NCI-H226 (cell line): ENCODE data around the gene RPS13.
A peak's percentile ranks its signal among the peaks of the same experiment; 100 is the strongest.
"Not testable (repeated sequence)": the region's sequence is repeated elsewhere in the genome, so short reads cannot be mapped to it uniquely, and the experiment has no call there.

ENCODE experiments used
- DNase-seq: peaks from one replicate; pipeline ENCODE4 v3.0.0-alpha.2; 2015

The RPS13 gene

GRCh38 chr11:17077520-17078401, at the start of gene RPS13:
TSS of gene RPS13 (minus strand) at chr11:17077667. CDS start at chr11:17077641, 26 bp downstream.
- DNase-seq: peak; percentile 99

- DNase-seq: no peak
Measured at GRCh38 chr11:17121981-17122380, 44.5 kb upstream of the RPS13 start.

- DNase-seq: no peak
Measured at GRCh38 chr11:17117262-17117661, 39.8 kb upstream of the RPS13 start.

- no peak for DNase-seq
Measured at GRCh38 chr11:17116117-17116516, 38.6 kb upstream of the RPS13 start.

GRCh38 chr11:17107745-17108144, 30.3 kb upstream of the RPS13 start:
- not testable (repeated sequence) for DNase-seq

GRCh38 chr11:17105404-17106040, 28.1 kb upstream of the RPS13 start:
- not testable (repeated sequence) for DNase-seq

GRCh38 chr11:17102462-17102861, 25.0 kb upstream of the RPS13 start:
- no peak for DNase-seq

- DNase-seq: no peak
Measured at GRCh38 chr11:17098658-17099057, 21.2 kb upstream of the RPS13 start.

GRCh38 chr11:17098038-17098437, 20.6 kb upstream of the RPS13 start:
- DNase-seq: no peak

GRCh38 chr11:17085976-17086375, 8.5 kb upstream of the RPS13 start:
- not testable (repeated sequence) for DNase-seq

GRCh38 chr11:17077240-17077519, 287 bp downstream of the RPS13 start:
- no peak for DNase-seq

GRCh38 chr11:17076517-17077239, 789 bp downstream of the RPS13 start:
- DNase-seq: no peak

- DNase-seq: no peak
Measured at GRCh38 chr11:17075506-17075905, 2.0 kb downstream of the RPS13 start.

- DNase-seq: no peak
Measured at GRCh38 chr11:17073370-17074027, 4.0 kb downstream of the RPS13 start.

- no peak for DNase-seq
Measured at GRCh38 chr11:17067417-17067816, 10.1 kb downstream of the RPS13 start.

GRCh38 chr11:17066691-17067090, 10.8 kb downstream of the RPS13 start:
- no peak for DNase-seq

- peak; percentile 49 for DNase-seq
Measured at GRCh38 chr11:17063171-17064002, 14.1 kb downstream of the RPS13 start.

- not testable (repeated sequence) for DNase-seq
Measured at GRCh38 chr11:17051146-17051545, 26.3 kb downstream of the RPS13 start.

GRCh38 chr11:17048491-17048890, 29.0 kb downstream of the RPS13 start:
- DNase-seq: not testable (repeated sequence)

GRCh38 chr11:17046690-17047089, 30.8 kb downstream of the RPS13 start:
- no peak for DNase-seq

GRCh38 chr11:17036666-17037658, 40.5 kb downstream of the RPS13 start:
- DNase-seq: no peak
